Thoracic aorta (tissue), 2 donors: ENCODE data around the gene NRM. TPM values are rescaled to one million over a fixed set of nuclear protein-coding genes. Genes with fewer than 3 reads are reported as not detected.

Experiments
- ATAC-seq: fragments of 150-250 bp; one replicate; pipeline ENCODE4 v1.8.0; 2017; ENCODE audit warnings: low read depth; ENCODE audit not compliant: insufficient number of reproducible peaks, low FRiP score
- DNase-seq: peaks from one replicate; pipeline ENCODE4 v3.0.0-alpha.2; 2020; ENCODE audit warnings: low spot score
- H3K27ac ChIP-seq, 2 donors: fragments of 200-600 bp; sonication (generic); 1 replicate in 1 of 2; 2 replicates in 1 of 2; pipeline ENCODE4 v1.5.1; 2016; ENCODE audit warnings: mild to moderate bottlenecking in 2 of 2, moderate library complexity in 2 of 2
- H3K27me3 ChIP-seq: fragments of 200-600 bp; sonication (generic); replicated peaks from 2 replicates; pipeline ENCODE4 v1.6.0; 2016; ENCODE audit warnings: mild to moderate bottlenecking; ENCODE audit not compliant: insufficient read depth
- H3K36me3 ChIP-seq: fragments of 200-600 bp; sonication (generic); one replicate; pipeline ENCODE4 v1.5.1; 2016
- H3K4me1 ChIP-seq, 2 donors: fragments of 200-600 bp; sonication (generic); 1 replicate in 1 of 2; 2 replicates in 1 of 2; pipeline versions ENCODE4 v1.5.1 to v1.6.0; 2016; ENCODE audit warnings: low read depth in 2 of 2, mild to moderate bottlenecking in 1 of 2; ENCODE audit not compliant: control insufficient read depth in 1 of 2
- H3K4me3 ChIP-seq: fragments of 200-600 bp; sonication (generic); 2 replicates; pipeline ENCODE4 v1.5.1; 2016; ENCODE audit warnings: mild to moderate bottlenecking
- H3K9me3 ChIP-seq: fragments of 200-600 bp; sonication (generic); 2 replicates; pipeline ENCODE4 v1.5.1; 2016
- CTCF ChIP-seq: fragments of 200-600 bp; sonication (generic); IDR thresholded peaks from one replicate; pipeline ENCODE4 v1.5.1; 2019; ENCODE audit warnings: antibody characterized with exemption
- total RNA-seq, 2 donors: library from RNA; depleted of rRNA; stranded (reverse); fragments of >200 nt; gene quantifications; one replicate each; pipeline versions ENCODE4 v1.1.0 to v1.2.3, GENCODE V29; 2016

The NRM gene
- total RNA-seq, 2 donors from 2014 or later, result 2.3 to 17.1 TPM

- H3K27ac ChIP-seq, result no peak overlapping the region
- peaks cover 6% of the 10 kb centered on the region for H3K36me3 ChIP-seq
- DNase-seq (no peak), ATAC-seq (no peak)
- H3K4me1 ChIP-seq, result peaks cover 4 to 5% of the 10 kb centered on the region in 2 donors
- no peaks in the 10 kb centered on the region for H3K27me3 ChIP-seq
- no peaks in the 10 kb centered on the region for H3K9me3 ChIP-seq
- H3K4me3 ChIP-seq, result no peak overlapping the region
- TF ChIP-seq CTCF, result no peak
Observed at GRCh38 chr6:30700340-30700739, 9.6 kb upstream of the NRM start.

- Histone ChIP-seq H3K9me3 (no peaks in the 10 kb centered on the region), H3K27me3 (no peaks in the 10 kb centered on the region), H3K27ac (no peak overlapping the region), H3K36me3 (peaks cover 6% of the 10 kb centered on the region), H3K4me1 (peaks cover 5 to 10% of the 10 kb centered on the region in 2 donors), H3K4me3 (no peak overlapping the region)
- ATAC-seq (no peak), DNase-seq (no peak)
- no peak for TF ChIP-seq CTCF
Observed at GRCh38 chr6:30696432-30696831, 5.6 kb upstream of the NRM start.

GRCh38 chr6:30691208-30691847 is 544 bp upstream of the NRM start:
- no peak for DNase-seq
- Histone ChIP-seq H3K27ac (peak overlapping the region; percentile 92 to 100), H3K4me3 (peak overlapping the region; percentile 92), H3K27me3 (no peaks in the 10 kb centered on the region), H3K4me1 (peaks cover 28 to 39% of the 10 kb centered on the region in 2 donors), H3K36me3 (no peaks in the 10 kb centered on the region), H3K9me3 (no peaks in the 10 kb centered on the region)
- ATAC-seq, result no peak
- TF ChIP-seq CTCF, result no peak

- peaks cover 24 to 35% of the 10 kb centered on the region in 2 donors for H3K4me1 ChIP-seq
- H3K27me3 ChIP-seq, result no peaks in the 10 kb centered on the region
- H3K27ac ChIP-seq, result peak overlapping the region; percentile 92 to 100
- DNase-seq, result no peak
- H3K9me3 ChIP-seq, result no peaks in the 10 kb centered on the region
- peak overlapping the region; percentile 92 for H3K4me3 ChIP-seq
- TF ChIP-seq CTCF, result no peak
- H3K36me3 ChIP-seq, result no peaks in the 10 kb centered on the region
- no peak for ATAC-seq
Observed at GRCh38 chr6:30689985-30690384, 799 bp downstream of the NRM start.

GRCh38 chr6:30689022-30689865 is 1.5 kb downstream of the NRM start:
- no peak overlapping the region for H3K4me3 ChIP-seq
- H3K27me3 ChIP-seq, result no peaks in the 10 kb centered on the region
- H3K36me3 ChIP-seq, result no peaks in the 10 kb centered on the region
- peaks cover 24 to 36% of the 10 kb centered on the region in 2 donors for H3K4me1 ChIP-seq
- H3K27ac ChIP-seq, result peak overlapping the region; percentile 100
- DNase-seq (no peak), ATAC-seq (no peak)
- H3K9me3 ChIP-seq, result no peaks in the 10 kb centered on the region
- no peak for TF ChIP-seq CTCF
